K562 (cell line): ENCODE measurements around the gene PBX2. TPM values are rescaled to one million over a fixed set of nuclear protein-coding genes. Genes with fewer than 3 reads are reported as not detected.

ENCODE experiments used
- ARHGAP35 ChIP-seq: fragments of 450-650 bp; IDR thresholded peaks from 2 replicates; pipeline ENCODE4 v1.6.1; 2018; ENCODE audit not compliant: partially characterized antibody
- ATF6 ChIP-seq: sonication (generic); formaldehyde crosslinking; IDR thresholded peaks from 2 replicates; pipeline ENCODE4 v1.4.0; 2020; ENCODE audit warnings: mild to moderate bottlenecking, missing genetic modification reagents
- CREB3L1 ChIP-seq: fragments of 450-650 bp; IDR thresholded peaks from 2 replicates; pipeline ENCODE4 v1.6.1; 2014; ENCODE audit warnings: low read depth, mild to moderate bottlenecking, moderate library complexity, borderline replicate concordance
- CREBBP ChIP-seq: IDR thresholded peaks from one replicate; pipeline ENCODE4 v1.6.1; 2012; ENCODE audit warnings: low read depth, mild to moderate bottlenecking, control low read depth, inconsistent platforms, low read length
- DACH1 ChIP-seq: fragments of 450-650 bp; IDR thresholded peaks from 2 replicates; pipeline ENCODE4 v1.6.1; 2018; ENCODE audit not compliant: partially characterized antibody
- ETV5 ChIP-seq: sonication (generic); formaldehyde crosslinking; IDR thresholded peaks from 2 replicates; pipeline ENCODE4 v1.4.0; 2020; ENCODE audit warnings: low read depth, mild to moderate bottlenecking, missing genetic modification reagents
- FOXA1 ChIP-seq: fragments of 450-650 bp; IDR thresholded peaks from 2 replicates; pipeline ENCODE4 v1.6.1; 2016; ENCODE audit warnings: mild to moderate bottlenecking, borderline replicate concordance
- HMBOX1 ChIP-seq: sonication (generic); IDR thresholded peaks from 2 replicates; pipeline ENCODE4 v1.6.1; 2016
- ID3 ChIP-seq, 2 experiments: fragments of 250-450 bp in 1 of 2; fragments of 450-650 bp in 1 of 2; sonication (Bioruptor Pico) in 1 of 2; IDR thresholded peaks; 2 replicates each; pipeline versions ENCODE4 v1.6.1 to v1.8.0; 2016 to 2021; ENCODE audit warnings: mild to moderate bottlenecking in 2 of 2, moderate library complexity in 2 of 2, missing compliant biosample characterization in 1 of 2, missing genetic modification characterization in 1 of 2
- IFI16 ChIP-seq: fragments of 250-450 bp; sonication (Bioruptor Pico); IDR thresholded peaks from 2 replicates; pipeline ENCODE4 v2.1.2; 2022; ENCODE audit warnings: mild to moderate bottlenecking, inconsistent platforms
- IRF9 ChIP-seq: fragments of 450-650 bp; IDR thresholded peaks from 2 replicates; pipeline ENCODE4 v1.6.1; 2016; ENCODE audit warnings: missing biosample characterization, missing genetic modification characterization
- NR0B1 ChIP-seq: fragments of 450-650 bp; IDR thresholded peaks from one replicate; pipeline ENCODE4 v1.6.1; 2018; ENCODE audit warnings: mild to moderate bottlenecking, moderate library complexity; ENCODE audit not compliant: partially characterized antibody
- NUFIP1 ChIP-seq: fragments of 450-650 bp; IDR thresholded peaks from 2 replicates; pipeline ENCODE4 v1.6.1; 2018; ENCODE audit not compliant: partially characterized antibody
- PRPF4 ChIP-seq: fragments of 200-400 bp; formaldehyde crosslinking; IDR thresholded peaks from one replicate; pipeline ENCODE4 v1.6.1; 2017; ENCODE audit warnings: low read length, low read depth, mild to moderate bottlenecking; ENCODE audit not compliant: insufficient read depth, poor library complexity, severe bottlenecking
- SMARCB1 ChIP-seq: IDR thresholded peaks from 2 replicates; pipeline ENCODE4 v1.6.1; 2011; ENCODE audit warnings: improper control_type of control experiment, low read depth; ENCODE audit not compliant: insufficient read length
- TARDBP ChIP-seq: fragments of 450-650 bp; IDR thresholded peaks from 2 replicates; pipeline ENCODE4 v1.6.1; 2016
- ZNF57 ChIP-seq: fragments of 450-650 bp; formaldehyde crosslinking; IDR thresholded peaks from 2 replicates; pipeline ENCODE4 v1.4.0; 2020; ENCODE audit warnings: mild to moderate bottlenecking, moderate library complexity
- ZNF830 ChIP-seq: fragments of 250-450 bp; sonication (Bioruptor Pico); IDR thresholded peaks from 2 replicates; pipeline ENCODE4 v1.5.0; 2021; ENCODE audit warnings: mild to moderate bottlenecking
- polyA plus RNA-seq, 8 experiments: library from polyadenylated mRNA; depleted of rRNA in 4 of 8; stranded (reverse) in 5 of 8; unstranded in 3 of 8; fragments of >200 nt; fragmentation: Nextera tagmentation in 2 of 8; fragmentation: Illumina TruSeq in 1 of 8; extraction: Ambion mirVana in 2 of 8; extraction: Trizol in 1 of 8; gene quantifications; 2 replicates each; pipeline versions ENCODE4 v1.2.1 to v1.2.3, GENCODE V29; 2011 to 2014; ENCODE audit warnings: inconsistent platforms in 1 of 8, missing spikeins in 1 of 8
- total RNA-seq, 7 experiments: library from RNA; depleted of rRNA in 6 of 7; stranded (reverse); fragments of >200 nt in 6 of 7; fragmentation: Illumina TruSeq in 2 of 7; extraction: Trizol in 2 of 7; gene quantifications; 2 replicates each; pipeline versions ENCODE4 v1.2.1 to v1.2.3, GENCODE V29; 2011 to 2021; ENCODE audit warnings: low replicate concordance in 1 of 7

Gene PBX2
- total and polyA plus RNA-seq, 9 of the 15 experiments (the other 6 are each of a cell fraction or from before 2014, with no cell fraction given), result 1.9 to 134 (median 62.5) TPM

- TF ChIP-seq ID3 (CRISPR knock-in tag; IDR thresholded peaks at IDR 0.05), result no peak
- 0 out of 2 replicates have a peak, but pooled peaks have one; percentile 18 for TF ChIP-seq ID3 (tag; IDR thresholded peaks at IDR 0.05)
- TF ChIP-seq NR0B1, result no peak
- TF ChIP-seq PRPF4, result no peak
- TF ChIP-seq DACH1, result no peak
- TF ChIP-seq SMARCB1, result no peak
- no peak for TF ChIP-seq IFI16 (CRISPR knock-in tag)
- peak; percentile 46; the same call in 1 of the 2 replicates for TF ChIP-seq HMBOX1
- peak; percentile 50; the same call in 1 of the 2 replicates for TF ChIP-seq CREB3L1
- TF ChIP-seq ZNF57 (CRISPR knock-in tag), result no peak
- TF ChIP-seq FOXA1, result no peak
- TF ChIP-seq TARDBP, result no peak
- no peak for TF ChIP-seq ETV5 (CRISPR knock-in tag)
- no peak for TF ChIP-seq ATF6 (CRISPR knock-in tag)
- no peak for TF ChIP-seq CREBBP
- no peak for TF ChIP-seq ARHGAP35
- TF ChIP-seq NUFIP1, result no peak
- TF ChIP-seq IRF9 (tag), result no peak
- TF ChIP-seq ZNF830 (CRISPR knock-in tag), result no peak
Observed at GRCh38 chr6:32152769-32153563, 37.0 kb downstream of the PBX2 start (continued).
